Stimulated activated CD8-positive, alpha-beta memory T cell treated with anti-CD3 and anti-CD28 coated beads, Interleukin-7, amount 100 ng/mL, for 1 hour (primary cell): ENCODE measurements around the gene ZNF407.

Source experiments
- DNase-seq, 2 donors: peaks; one replicate each; pipeline ENCODE4 v3.0.0-alpha.2; 2020; ENCODE audit warnings: low read depth in 2 of 2

The ZNF407 gene

GRCh38 chr18:74669136-74669798 lies 71.6 kb downstream of the ZNF407 start:
- DNase-seq: no peak

- DNase-seq: no peak
These were observed 74.7 kb downstream of the ZNF407 start for GRCh38 chr18:74672371-74672770.

GRCh38 chr18:74674487-74674886 lies 76.8 kb downstream of the ZNF407 start:
- no peak for DNase-seq

GRCh38 chr18:74679006-74679678 lies 81.5 kb downstream of the ZNF407 start:
- no peak for DNase-seq

GRCh38 chr18:74679679-74680076 lies 82.0 kb downstream of the ZNF407 start:
- no peak for DNase-seq

- DNase-seq: no peak
These were observed 84.7 kb downstream of the ZNF407 start for GRCh38 chr18:74682141-74682990.

- DNase-seq: no peak
These were observed 85.3 kb downstream of the ZNF407 start for GRCh38 chr18:74682991-74683297.

GRCh38 chr18:74683573-74683972 lies 85.9 kb downstream of the ZNF407 start:
- DNase-seq: no peak

- no peak for DNase-seq
These were observed 91.6 kb downstream of the ZNF407 start for GRCh38 chr18:74689251-74689650.

GRCh38 chr18:74692367-74693013 lies 94.8 kb downstream of the ZNF407 start:
- DNase-seq: no peak

GRCh38 chr18:74694436-74694835 lies 96.8 kb downstream of the ZNF407 start:
- DNase-seq: no peak

GRCh38 chr18:74695170-74695569 lies 97.5 kb downstream of the ZNF407 start:
- DNase-seq: no peak

- DNase-seq: no peak
These were observed 101.2 kb downstream of the ZNF407 start for GRCh38 chr18:74698881-74699280.

GRCh38 chr18:74699455-74699854 lies 101.8 kb downstream of the ZNF407 start:
- no peak for DNase-seq

- DNase-seq: no peak
These were observed 105.3 kb downstream of the ZNF407 start for GRCh38 chr18:74702950-74703349.

GRCh38 chr18:74708169-74708568 lies 110.5 kb downstream of the ZNF407 start:
- DNase-seq: no peak

- no peak for DNase-seq
These were observed 111.8 kb downstream of the ZNF407 start for GRCh38 chr18:74709452-74709851.

- no peak for DNase-seq
These were observed 116.5 kb downstream of the ZNF407 start for GRCh38 chr18:74714120-74714519.

- DNase-seq: no peak
These were observed 117.1 kb downstream of the ZNF407 start for GRCh38 chr18:74714791-74715190.

- no peak for DNase-seq
These were observed 117.6 kb downstream of the ZNF407 start for GRCh38 chr18:74715306-74715705.

GRCh38 chr18:74715865-74716712 lies 118.4 kb downstream of the ZNF407 start:
- no peak for DNase-seq
